ENCODE results near the gene C3.

The C3 gene

DNA sequence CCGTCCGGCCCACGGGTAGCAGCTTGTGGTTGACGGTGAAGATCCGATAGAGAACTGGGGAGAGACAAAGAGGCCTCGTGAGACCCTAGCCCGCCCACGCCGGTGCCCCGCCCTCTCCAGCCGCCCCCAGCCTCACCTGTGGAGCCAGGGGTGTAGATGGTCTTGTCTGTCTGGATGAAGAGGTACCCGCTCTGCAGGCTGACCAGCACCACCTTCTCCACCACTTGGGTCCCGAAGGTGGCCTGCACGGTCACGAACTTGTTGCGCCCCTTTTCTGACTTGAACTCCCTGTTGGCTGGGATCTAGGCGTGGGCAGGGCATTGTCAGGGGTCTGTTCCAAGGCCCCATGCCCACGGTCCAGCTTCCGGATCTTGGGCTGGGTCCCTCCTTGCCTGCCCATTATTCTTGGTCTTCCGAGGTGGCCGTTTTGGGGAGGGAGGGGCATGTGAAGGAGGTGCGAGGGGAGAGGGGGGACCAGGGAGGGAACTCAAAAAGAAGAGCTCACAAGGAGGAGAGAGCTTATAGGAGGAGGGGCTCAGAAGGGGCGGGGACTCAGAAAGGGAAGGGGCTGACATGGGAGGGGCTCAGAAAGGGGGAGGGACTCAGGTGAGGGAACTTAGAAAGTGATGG lies 2.2 kb downstream of the C3 start:
- no peak overlapping the region for H3K27ac ChIP-seq

GRCh38 chr19:6717441-6717971 lies 2.9 kb downstream of the C3 start:
- no peak overlapping the region for H3K27ac ChIP-seq
- H3K4me3 ChIP-seq (ENCODE audit: low read depth, low read length), result no peak overlapping the region
- H3K36me3 ChIP-seq, result no peaks in the 10 kb centered on the region
- no peaks in the 10 kb centered on the region for H3K9me3 ChIP-seq (ENCODE audit: severe bottlenecking)
- TF ChIP-seq, protein P1, sequence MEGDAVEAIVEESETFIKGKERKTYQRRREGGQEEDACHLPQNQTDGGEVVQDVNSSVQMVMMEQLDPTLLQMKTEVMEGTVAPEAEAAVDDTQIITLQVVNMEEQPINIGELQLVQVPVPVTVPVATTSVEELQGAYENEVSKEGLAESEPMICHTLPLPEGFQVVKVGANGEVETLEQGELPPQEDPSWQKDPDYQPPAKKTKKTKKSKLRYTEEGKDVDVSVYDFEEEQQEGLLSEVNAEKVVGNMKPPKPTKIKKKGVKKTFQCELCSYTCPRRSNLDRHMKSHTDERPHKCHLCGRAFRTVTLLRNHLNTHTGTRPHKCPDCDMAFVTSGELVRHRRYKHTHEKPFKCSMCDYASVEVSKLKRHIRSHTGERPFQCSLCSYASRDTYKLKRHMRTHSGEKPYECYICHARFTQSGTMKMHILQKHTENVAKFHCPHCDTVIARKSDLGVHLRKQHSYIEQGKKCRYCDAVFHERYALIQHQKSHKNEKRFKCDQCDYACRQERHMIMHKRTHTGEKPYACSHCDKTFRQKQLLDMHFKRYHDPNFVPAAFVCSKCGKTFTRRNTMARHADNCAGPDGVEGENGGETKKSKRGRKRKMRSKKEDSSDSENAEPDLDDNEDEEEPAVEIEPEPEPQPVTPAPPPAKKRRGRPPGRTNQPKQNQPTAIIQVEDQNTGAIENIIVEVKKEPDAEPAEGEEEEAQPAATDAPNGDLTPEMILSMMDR (IDR thresholded peaks at IDR 0.05; ENCODE audit: low read depth, low read length), result no peak
- peaks cover 3% of the 10 kb centered on the region for H3K27me3 ChIP-seq (ENCODE audit: insufficient read depth, low read depth, severe bottlenecking)
- DNase-seq, result no peak

More for the DNA sequence above, 2.2 kb downstream of the C3 start:
- no peak for DNase-seq
- no peak overlapping the region for H3K4me3 ChIP-seq (ENCODE audit: low read depth, low read length)
- TF ChIP-seq, protein P1 (IDR thresholded peaks at IDR 0.05; ENCODE audit: low read depth, low read length), result no peak
- H3K27me3 ChIP-seq (ENCODE audit: insufficient read depth, low read depth, severe bottlenecking), result peaks cover 3% of the 10 kb centered on the region
- no peaks in the 10 kb centered on the region for H3K36me3 ChIP-seq
- H3K9me3 ChIP-seq (ENCODE audit: severe bottlenecking), result no peaks in the 10 kb centered on the region

GRCh38 chr19:6717036-6717435 lies 3.4 kb downstream of the C3 start:
- peaks cover 3% of the 10 kb centered on the region for H3K27me3 ChIP-seq (ENCODE audit: insufficient read depth, low read depth, severe bottlenecking)
- no peak for DNase-seq
- TF ChIP-seq, protein P1 (IDR thresholded peaks at IDR 0.05; ENCODE audit: low read depth, low read length), result peak; percentile 38; the same call in 1 of the 2 replicates
- H3K9me3 ChIP-seq (ENCODE audit: severe bottlenecking), result no peaks in the 10 kb centered on the region
- H3K4me3 ChIP-seq (ENCODE audit: low read depth, low read length), result no peak overlapping the region
- no peak overlapping the region for H3K27ac ChIP-seq
- no peaks in the 10 kb centered on the region for H3K36me3 ChIP-seq

- Histone ChIP-seq H3K4me3 (ENCODE audit: low read depth, low read length) (no peak overlapping the region), H3K27ac (no peak overlapping the region), H3K36me3 (no peaks in the 10 kb centered on the region), H3K9me3 (ENCODE audit: severe bottlenecking) (no peaks in the 10 kb centered on the region), H3K27me3 (ENCODE audit: insufficient read depth, low read depth, severe bottlenecking) (peaks cover 6% of the 10 kb centered on the region)
- DNase-seq, result no peak
- TF ChIP-seq, protein P1 (IDR thresholded peaks at IDR 0.05; ENCODE audit: low read depth, low read length), result no peak
Measured at GRCh38 chr19:6716610-6716970, 3.9 kb downstream of the C3 start.

DNA sequence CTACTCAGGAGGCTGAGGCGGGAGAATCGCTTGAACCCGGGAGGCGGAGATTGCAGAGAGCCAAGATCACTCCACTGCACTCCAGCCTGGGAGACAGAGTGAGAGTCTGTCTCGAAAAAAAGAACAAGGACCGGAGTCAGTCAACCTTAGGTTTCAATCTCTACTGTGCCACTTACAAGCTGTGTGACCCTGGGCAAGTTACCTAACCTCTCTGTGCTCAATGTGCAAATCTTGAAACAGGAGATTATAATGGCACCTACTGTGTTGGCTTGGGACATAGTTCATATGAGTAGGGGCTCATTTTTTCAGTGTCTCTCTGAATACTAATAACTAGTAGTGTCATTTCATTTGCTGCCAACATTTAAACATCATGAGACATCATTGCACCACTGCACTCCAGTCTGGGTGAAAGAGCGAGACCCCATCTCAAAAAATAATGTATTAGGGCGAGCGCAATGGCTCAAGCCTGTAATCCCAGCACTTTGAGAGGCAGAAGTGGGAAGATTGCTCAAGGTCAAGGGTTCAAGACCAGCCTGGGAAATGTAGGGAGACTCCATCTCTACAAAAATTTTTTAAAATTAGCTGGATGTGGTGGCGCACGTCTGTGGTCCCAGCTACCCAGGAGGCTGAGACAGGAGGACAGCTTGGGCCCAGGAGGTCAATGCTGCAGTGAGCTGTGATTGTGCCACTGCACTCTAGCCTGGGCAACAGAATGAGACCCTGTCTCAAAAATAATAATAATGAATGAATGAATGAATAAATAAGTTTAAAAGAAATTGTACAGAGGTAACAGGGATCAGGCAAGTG lies 5.5 kb downstream of the C3 start:
- Histone ChIP-seq H3K27ac (no peak overlapping the region), H3K27me3 (ENCODE audit: insufficient read depth, low read depth, severe bottlenecking) (peaks cover 21% of the 10 kb centered on the region), H3K9me3 (ENCODE audit: severe bottlenecking) (no peaks in the 10 kb centered on the region), H3K4me3 (ENCODE audit: low read depth, low read length) (no peak overlapping the region), H3K36me3 (no peaks in the 10 kb centered on the region)
- TF ChIP-seq, protein P1 (IDR thresholded peaks at IDR 0.05; ENCODE audit: low read depth, low read length), result no peak
- no peak for DNase-seq
